Parathyroid adenoma (tissue), 2 donors: Measurements from ENCODE around the gene VAT1.
A peak's percentile ranks its signal among the peaks of the same experiment; 100 is the strongest.

Experiments used
- H2AFZ ChIP-seq: fragments of 300-600 bp; sonication (generic); one replicate; pipeline ENCODE4 v1.7.0; 2017; ENCODE audit warnings: antibody characterized with exemption, mild to moderate bottlenecking
- H3K27ac ChIP-seq: fragments of 300-600 bp; sonication (generic); one replicate; pipeline ENCODE4 v1.7.0; 2017
- H3K27me3 ChIP-seq: fragments of 300-600 bp; sonication (generic); one replicate; pipeline ENCODE4 v1.7.0; 2017; ENCODE audit warnings: low read length; ENCODE audit not compliant: control insufficient read depth, insufficient read depth
- H3K36me3 ChIP-seq: fragments of 300-600 bp; sonication (generic); one replicate; pipeline ENCODE4 v1.7.0; 2017; ENCODE audit warnings: low read length; ENCODE audit not compliant: control insufficient read depth, insufficient read depth
- H3K4me1 ChIP-seq: fragments of 300-600 bp; sonication (generic); one replicate; pipeline ENCODE4 v1.7.0; 2017; ENCODE audit warnings: control low read depth
- H3K4me2 ChIP-seq: fragments of 300-600 bp; sonication (generic); one replicate; pipeline ENCODE4 v1.7.0; 2017; ENCODE audit warnings: low read length
- H3K4me3 ChIP-seq: fragments of 300-600 bp; sonication (generic); one replicate; pipeline ENCODE4 v1.7.0; 2017; ENCODE audit warnings: low read depth, low read length
- H3K79me2 ChIP-seq: fragments of 300-600 bp; sonication (generic); one replicate; pipeline ENCODE4 v1.7.0; 2017; ENCODE audit warnings: control low read depth
- H3K9ac ChIP-seq: fragments of 300-600 bp; sonication (generic); one replicate; pipeline ENCODE4 v1.7.0; 2017; ENCODE audit warnings: mild to moderate bottlenecking
- H3K9me3 ChIP-seq: fragments of 300-600 bp; sonication (generic); one replicate; pipeline ENCODE4 v1.7.0; 2017; ENCODE audit warnings: low read length; ENCODE audit not compliant: control insufficient read depth
- CTCF ChIP-seq: fragments of 300-600 bp; sonication (generic); IDR thresholded peaks from one replicate; pipeline ENCODE4 v1.7.0; 2017; ENCODE audit warnings: antibody characterized with exemption, mild to moderate bottlenecking
- donor health status: primary hyperparathyroidism.

VAT1 gene

GRCh38 chr17:43034894-43035293, 12.7 kb upstream of the VAT1 start:
- H3K79me2 ChIP-seq = no peaks in the 10 kb centered on the region
- no peak overlapping the region for H2AFZ ChIP-seq
- no peaks in the 10 kb centered on the region for H3K27me3 ChIP-seq
- no peak overlapping the region for H3K9ac ChIP-seq
- no peak overlapping the region for H3K27ac ChIP-seq
- no peaks in the 10 kb centered on the region for H3K9me3 ChIP-seq
- no peak overlapping the region for H3K4me2 ChIP-seq
- no peak for TF ChIP-seq CTCF
- H3K36me3 ChIP-seq = no peaks in the 10 kb centered on the region
- no peak overlapping the region for H3K4me3 ChIP-seq
- H3K4me1 ChIP-seq = peaks cover 4% of the 10 kb centered on the region

GRCh38 chr17:43033948-43034881, 12.0 kb upstream of the VAT1 start:
- no peaks in the 10 kb centered on the region for H3K27me3 ChIP-seq
- H3K36me3 ChIP-seq = no peaks in the 10 kb centered on the region
- H3K79me2 ChIP-seq = no peaks in the 10 kb centered on the region
- H3K27ac ChIP-seq = no peak overlapping the region
- H2AFZ ChIP-seq = peak overlapping the region; percentile 76
- no peak overlapping the region for H3K4me3 ChIP-seq
- no peak for TF ChIP-seq CTCF
- no peak overlapping the region for H3K4me2 ChIP-seq
- H3K9me3 ChIP-seq = no peaks in the 10 kb centered on the region
- no peak overlapping the region for H3K9ac ChIP-seq
- peaks cover 4% of the 10 kb centered on the region for H3K4me1 ChIP-seq

GRCh38 chr17:43031666-43032065, 9.5 kb upstream of the VAT1 start:
- no peak overlapping the region for H3K27ac ChIP-seq
- no peaks in the 10 kb centered on the region for H3K79me2 ChIP-seq
- no peak overlapping the region for H2AFZ ChIP-seq
- no peak overlapping the region for H3K4me2 ChIP-seq
- no peak overlapping the region for H3K4me3 ChIP-seq
- H3K4me1 ChIP-seq = peaks cover 4% of the 10 kb centered on the region
- no peak for TF ChIP-seq CTCF
- H3K27me3 ChIP-seq = no peaks in the 10 kb centered on the region
- H3K9me3 ChIP-seq = no peaks in the 10 kb centered on the region
- no peaks in the 10 kb centered on the region for H3K36me3 ChIP-seq
- H3K9ac ChIP-seq = no peak overlapping the region

GRCh38 chr17:43030137-43030767, 8.1 kb upstream of the VAT1 start:
- Histone ChIP-seq H3K27ac (no peak overlapping the region), H3K36me3 (no peaks in the 10 kb centered on the region), H3K9ac (no peak overlapping the region), H2AFZ (peak overlapping the region; percentile 33), H3K9me3 (no peaks in the 10 kb centered on the region), H3K4me1 (peaks cover 4% of the 10 kb centered on the region), H3K4me3 (no peak overlapping the region), H3K4me2 (no peak overlapping the region), H3K27me3 (no peaks in the 10 kb centered on the region), H3K79me2 (no peaks in the 10 kb centered on the region)
- no peak for TF ChIP-seq CTCF
